ENCODE results near the gene OTUB2.

OTUB2 gene

DNA sequence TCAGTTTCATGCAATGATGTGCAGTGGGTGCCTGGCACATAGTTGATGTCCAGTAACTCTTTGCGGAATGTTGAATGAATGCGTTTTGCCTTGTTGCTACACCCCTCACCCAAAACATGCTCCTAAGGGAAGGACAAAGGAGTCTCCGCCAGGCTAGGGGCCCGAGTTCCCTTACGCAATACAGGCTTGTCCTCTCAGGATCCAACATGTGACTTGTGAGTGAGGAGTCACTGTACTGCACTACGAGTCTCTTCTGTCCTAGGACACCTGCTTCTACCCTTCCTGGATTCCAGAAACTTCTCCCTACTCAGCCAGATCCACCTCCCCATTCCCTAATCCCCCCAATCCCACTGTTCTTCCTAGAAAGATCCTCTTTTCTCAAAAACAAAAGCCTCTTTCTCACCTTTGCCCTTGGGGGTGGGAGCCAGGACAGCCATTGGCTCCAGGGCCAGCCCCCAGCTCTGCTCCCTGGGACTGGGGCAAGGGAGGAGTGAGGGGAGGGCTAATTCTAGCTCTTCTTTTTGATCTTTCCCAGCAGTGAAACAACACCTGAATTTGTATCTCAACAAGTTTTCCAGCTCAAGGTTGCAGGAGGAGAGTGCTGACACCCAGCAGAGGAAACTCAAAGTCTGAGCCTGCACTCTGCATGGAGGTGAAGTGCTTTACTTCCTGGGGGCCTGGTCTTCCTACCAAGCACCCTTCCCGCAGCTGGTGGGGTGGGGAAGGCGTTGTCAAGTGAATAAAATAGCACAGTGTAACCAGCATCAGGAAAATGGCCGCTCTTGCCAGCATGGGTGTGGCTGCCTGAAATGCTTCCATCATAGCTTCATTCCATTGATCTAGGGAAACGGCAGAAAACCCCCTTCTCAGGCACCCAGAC, 3.4 kb upstream of the OTUB2 start (continued):
- TF ChIP-seq, protein P1, sequence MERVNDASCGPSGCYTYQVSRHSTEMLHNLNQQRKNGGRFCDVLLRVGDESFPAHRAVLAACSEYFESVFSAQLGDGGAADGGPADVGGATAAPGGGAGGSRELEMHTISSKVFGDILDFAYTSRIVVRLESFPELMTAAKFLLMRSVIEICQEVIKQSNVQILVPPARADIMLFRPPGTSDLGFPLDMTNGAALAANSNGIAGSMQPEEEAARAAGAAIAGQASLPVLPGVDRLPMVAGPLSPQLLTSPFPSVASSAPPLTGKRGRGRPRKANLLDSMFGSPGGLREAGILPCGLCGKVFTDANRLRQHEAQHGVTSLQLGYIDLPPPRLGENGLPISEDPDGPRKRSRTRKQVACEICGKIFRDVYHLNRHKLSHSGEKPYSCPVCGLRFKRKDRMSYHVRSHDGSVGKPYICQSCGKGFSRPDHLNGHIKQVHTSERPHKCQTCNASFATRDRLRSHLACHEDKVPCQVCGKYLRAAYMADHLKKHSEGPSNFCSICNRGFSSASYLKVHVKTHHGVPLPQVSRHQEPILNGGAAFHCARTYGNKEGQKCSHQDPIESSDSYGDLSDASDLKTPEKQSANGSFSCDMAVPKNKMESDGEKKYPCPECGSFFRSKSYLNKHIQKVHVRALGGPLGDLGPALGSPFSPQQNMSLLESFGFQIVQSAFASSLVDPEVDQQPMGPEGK (CRISPR knock-in tag; IDR thresholded peaks at IDR 0.05; ENCODE audit: borderline replicate concordance) = no peak
- TF ChIP-seq ZFP3 (CRISPR knock-in tag; IDR thresholded peaks at IDR 0.05) (no peak), ISL1 (CRISPR knock-in tag; IDR thresholded peaks at IDR 0.05) (no peak), SNAI2 (CRISPR knock-in tag; IDR thresholded peaks at IDR 0.05) (no peak)

DNA sequence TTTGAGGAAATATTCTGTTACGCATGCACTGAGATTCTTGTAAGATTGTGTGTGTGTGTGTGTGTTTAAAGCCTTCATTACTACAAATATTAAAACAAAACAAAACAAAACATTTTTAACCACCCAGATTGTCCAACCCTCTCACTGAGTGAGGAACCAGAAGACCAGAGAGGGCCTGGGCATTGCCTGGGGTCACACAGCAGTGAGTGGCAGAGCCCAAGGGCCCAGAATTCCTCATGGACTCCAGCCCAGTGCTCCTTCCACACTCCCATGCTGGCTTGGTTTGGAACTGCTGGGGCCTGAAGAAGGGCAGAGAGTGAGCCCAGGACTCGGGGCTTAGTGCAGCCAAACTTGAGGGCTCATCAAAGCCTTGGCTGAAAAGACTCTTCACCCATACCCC, 1.6 kb upstream of the OTUB2 start:
- TF ChIP-seq SNAI2 (CRISPR knock-in tag; IDR thresholded peaks at IDR 0.05) (no peak), ARNTL (CRISPR knock-in tag; IDR thresholded peaks at IDR 0.05; ENCODE audit: borderline replicate concordance, low read depth) (no peak), PPARA (CRISPR knock-in tag; IDR thresholded peaks at IDR 0.05; ENCODE audit: borderline replicate concordance) (no peak), ESRRG (CRISPR knock-in tag; IDR thresholded peaks at IDR 0.05) (no peak), TCF4 (CRISPR knock-in tag; IDR thresholded peaks at IDR 0.05; ENCODE audit: borderline replicate concordance) (no peak)
- ATAC-seq = no peak

DNA sequence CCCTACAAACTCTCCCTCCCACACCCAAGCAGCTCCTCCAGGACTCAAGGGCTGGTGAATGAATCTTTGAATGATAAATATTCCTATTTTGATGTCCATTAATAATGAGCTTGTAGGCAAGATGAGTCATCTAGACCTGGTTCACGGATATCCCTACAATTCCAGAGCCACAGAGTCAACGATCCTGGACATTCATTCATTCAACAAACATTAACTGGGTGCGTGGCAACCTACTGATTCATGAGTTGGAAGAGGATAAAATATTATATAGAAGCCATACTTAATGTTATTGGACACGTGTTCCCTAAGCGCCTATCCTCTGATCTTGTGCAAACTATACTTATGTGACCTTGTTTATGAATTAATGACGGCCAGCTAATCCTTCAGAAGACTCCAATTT, 420 bp upstream of the OTUB2 start:
- no peak for ATAC-seq
- TF ChIP-seq SNAI2 (CRISPR knock-in tag; IDR thresholded peaks at IDR 0.05) (no peak), POU6F1 (CRISPR knock-in tag; IDR thresholded peaks at IDR 0.05; ENCODE audit: borderline replicate concordance, low read depth) (no peak)

GRCh38 chr14:94026889-94027469, 839 bp downstream of the OTUB2 start:
- no peak for ATAC-seq

More at GRCh38 chr14:94026889-94027469, 839 bp downstream of the OTUB2 start:
- no peak for TF ChIP-seq ISL1 (CRISPR knock-in tag; IDR thresholded peaks at IDR 0.05)
- no peak for TF ChIP-seq ZFP30 (CRISPR knock-in tag; IDR thresholded peaks at IDR 0.05)
- no peak for TF ChIP-seq OSR1 (CRISPR knock-in tag; IDR thresholded peaks at IDR 0.05)
- TF ChIP-seq RARB (CRISPR knock-in tag; IDR thresholded peaks at IDR 0.05) = no peak
- TF ChIP-seq TSHZ2 (CRISPR knock-in tag; IDR thresholded peaks at IDR 0.05) = no peak
- no peak for TF ChIP-seq CREB5 (CRISPR knock-in tag; IDR thresholded peaks at IDR 0.05; ENCODE audit: low read depth)
- TF ChIP-seq PPARA (CRISPR knock-in tag; IDR thresholded peaks at IDR 0.05; ENCODE audit: borderline replicate concordance) = no peak
- TF ChIP-seq SNAI2 (CRISPR knock-in tag; IDR thresholded peaks at IDR 0.05) = no peak
- TF ChIP-seq POU6F1 (CRISPR knock-in tag; IDR thresholded peaks at IDR 0.05; ENCODE audit: borderline replicate concordance, low read depth) = no peak
- TF ChIP-seq, protein P1 (CRISPR knock-in tag; IDR thresholded peaks at IDR 0.05; ENCODE audit: borderline replicate concordance) = no peak
- TF ChIP-seq, protein P2, sequence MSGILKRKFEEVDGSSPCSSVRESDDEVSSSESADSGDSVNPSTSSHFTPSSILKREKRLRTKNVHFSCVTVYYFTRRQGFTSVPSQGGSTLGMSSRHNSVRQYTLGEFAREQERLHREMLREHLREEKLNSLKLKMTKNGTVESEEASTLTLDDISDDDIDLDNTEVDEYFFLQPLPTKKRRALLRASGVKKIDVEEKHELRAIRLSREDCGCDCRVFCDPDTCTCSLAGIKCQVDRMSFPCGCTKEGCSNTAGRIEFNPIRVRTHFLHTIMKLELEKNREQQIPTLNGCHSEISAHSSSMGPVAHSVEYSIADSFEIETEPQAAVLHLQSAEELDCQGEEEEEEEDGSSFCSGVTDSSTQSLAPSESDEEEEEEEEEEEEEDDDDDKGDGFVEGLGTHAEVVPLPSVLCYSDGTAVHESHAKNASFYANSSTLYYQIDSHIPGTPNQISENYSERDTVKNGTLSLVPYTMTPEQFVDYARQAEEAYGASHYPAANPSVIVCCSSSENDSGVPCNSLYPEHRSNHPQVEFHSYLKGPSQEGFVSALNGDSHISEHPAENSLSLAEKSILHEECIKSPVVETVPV (CRISPR knock-in tag; IDR thresholded peaks at IDR 0.05) = no peak
- no peak for TF ChIP-seq TOX (CRISPR knock-in tag; IDR thresholded peaks at IDR 0.05; ENCODE audit: borderline replicate concordance)
- no peak for TF ChIP-seq ARNTL (CRISPR knock-in tag; IDR thresholded peaks at IDR 0.05; ENCODE audit: borderline replicate concordance, low read depth)
- TF ChIP-seq ZNF70 (CRISPR knock-in tag; IDR thresholded peaks at IDR 0.05) = no peak
